ENCODE data around the gene FKBP2. TPM values are rescaled to one million over a fixed set of nuclear protein-coding genes. Genes with fewer than 3 reads are reported as not detected.

Gene FKBP2
- total and polyA plus RNA-seq, 2 of the 4 experiments (the other 2 are of a cell fraction), result 36.2 to 76.4 TPM

GRCh38 chr11:64219354-64219684 lies 21.6 kb upstream of the FKBP2 start:
- H3K9ac ChIP-seq (ENCODE audit: low read depth, low read length), result no peak overlapping the region
- CTCF ChIA-PET, result no interaction called here
- H3K4me3 ChIP-seq (ENCODE audit: insufficient read depth, low read depth, low read length), result no peak overlapping the region
- no peak overlapping the region for H4K91ac ChIP-seq (ENCODE audit: insufficient read depth, low read depth, low read length)
- H2BK15ac ChIP-seq (ENCODE audit: low read depth, low read length), result no peak overlapping the region
- no peak overlapping the region for H3K56ac ChIP-seq (ENCODE audit: extremely low read depth, insufficient read depth, low read length)
- no peaks in the 10 kb centered on the region for H3K4me1 ChIP-seq (ENCODE audit: control insufficient read depth, insufficient read depth, low read length)
- H3K4me2 ChIP-seq (ENCODE audit: low read depth, low read length), result no peak overlapping the region
- 0 out of 2 replicates have a peak, but pooled peaks cover 6% of the 10 kb centered on the region for H3K9me1 ChIP-seq (ENCODE audit: insufficient read depth, low read length)
- H2BK120ac ChIP-seq (ENCODE audit: low read depth, low read length), result no peak overlapping the region
- H3K36me3 ChIP-seq (ENCODE audit: control insufficient read depth, insufficient read depth, low read length), result peaks cover 5% of the 10 kb centered on the region
- no peak overlapping the region for H2AFZ ChIP-seq (replicated peaks; ENCODE audit: low read length, poor library complexity)
- H2BK5ac ChIP-seq (ENCODE audit: low read depth, low read length, poor library complexity, severe bottlenecking), result no peak overlapping the region
- TF ChIP-seq MAFK (IDR thresholded peaks at IDR 0.05; ENCODE audit: low read depth, low read length), result no peak
- no peak for TF ChIP-seq ELK1 (IDR thresholded peaks at IDR 0.05; ENCODE audit: borderline replicate concordance, low read depth, low read length)
- no peak for TF ChIP-seq CTCF (conservative IDR thresholded peaks at IDR 0.05; ENCODE audit: low read depth, low read length)
- no peak for TF ChIP-seq MXI1 (IDR thresholded peaks at IDR 0.05; ENCODE audit: borderline replicate concordance, low read depth, low read length)
- no peak for TF ChIP-seq BHLHE40 (IDR thresholded peaks at IDR 0.05; ENCODE audit: low read depth, low read length)
- no peak for TF ChIP-seq RCOR1 (IDR thresholded peaks at IDR 0.05; ENCODE audit: insufficient replicate concordance, low read length)
- no peak for TF ChIP-seq RFX5 (IDR thresholded peaks at IDR 0.05; ENCODE audit: low read depth, low read length)
- intact Hi-C loops (cut with micrococcal nuclease) (no loop called here), dilution Hi-C loops (cut with HindIII; ENCODE audit: low sequenced_read_pairs, unreplicated experiment) (no loop called here), in situ Hi-C loops (cut with MboI; ENCODE audit: low sequenced_read_pairs) (no loop called here)
- no TSS peak for BruUV-seq (replicated peaks)
- H4K8ac ChIP-seq (ENCODE audit: low read depth in 2 of 2, low read length in 2 of 2), result no peak overlapping the region
- H3K14ac ChIP-seq (replicated peaks; ENCODE audit: low read depth, low read length), result no peak overlapping the region
- no peaks in the 10 kb centered on the region for H4K20me1 ChIP-seq (ENCODE audit: insufficient read depth, low read length)
- no peak overlapping the region for H2BK20ac ChIP-seq (ENCODE audit: low read depth, low read length)
- DNase-seq (no peak), ATAC-seq (ENCODE audit: low read depth) (no peak)
- H4K5ac ChIP-seq (ENCODE audit: low read depth, low read length), result no peak overlapping the region
- H3K27ac ChIP-seq (ENCODE audit: insufficient read depth, low read length), result no peak overlapping the region
- WGBS, 2 experiments (ENCODE audit: extremely low coverage in 2 of 2, insufficient read length in 1 of 2), result 100% methylated on average over 1 of the region's 7 CpGs; no CpG with 5 or more reads in 1 of the 2 experiments
- POLR2A ChIA-PET (ENCODE audit: unreplicated experiment), result no interaction called here
- no peak overlapping the region for H3K23ac ChIP-seq (ENCODE audit: low read depth, low read length)
- no peak overlapping the region for H2AK9ac ChIP-seq (replicated peaks; ENCODE audit: low read depth, low read length, poor library complexity)
- H3K9me3 ChIP-seq (ENCODE audit: control insufficient read depth, insufficient read depth, low read length), result no peaks in the 10 kb centered on the region
- H3K79me1 ChIP-seq (ENCODE audit: low read depth in 1 of 2, low read length in 2 of 2), result peaks cover 4 to 6% of the 10 kb centered on the region in 2 experiments; a peak in 2 of 4 replicates
- H3K27me3 ChIP-seq (ENCODE audit: control insufficient read depth, insufficient read depth, low read length), result no peaks in the 10 kb centered on the region
- H3K18ac ChIP-seq (ENCODE audit: low read depth, low read length), result no peak overlapping the region
- no peak overlapping the region for H2AK5ac ChIP-seq (ENCODE audit: low read depth, low read length)
- no peak overlapping the region for H3K4ac ChIP-seq (ENCODE audit: low read depth, low read length)
